HCT116 (cell line): Measurements from ENCODE around the gene CAMK2G.

ENCODE experiments used
- EZH2phosphoT487 ChIP-seq: fragments of 200-600 bp; IDR thresholded peaks from 2 replicates; pipeline ENCODE4 v1.6.1; 2018; ENCODE audit warnings: antibody characterized with exemption, borderline replicate concordance
- JUND ChIP-seq: IDR thresholded peaks from 2 replicates; pipeline ENCODE4 v1.6.1; 2012
- POLR2A ChIP-seq: IDR thresholded peaks from 2 replicates; pipeline ENCODE4 v1.7.0; 2011; ENCODE audit warnings: borderline replicate concordance; ENCODE audit not compliant: insufficient read depth, insufficient read length; ENCODE audit errors: extremely low read depth
- POLR2AphosphoS5 ChIP-seq: IDR thresholded peaks from 2 replicates; pipeline ENCODE4 v1.6.1; 2011; ENCODE audit warnings: mild to moderate bottlenecking, low read depth, low read length, moderate library complexity
- TF ChIP-seq, protein P1 (sequence below): IDR thresholded peaks from 2 replicates; pipeline ENCODE4 v1.6.1; 2012; ENCODE audit warnings: low read depth
- TF ChIP-seq, protein P2 (sequence below), 3 experiments: fragments of 200-600 bp in 1 of 3; sonication (generic) in 1 of 3; IDR thresholded peaks in 2 of 3; conservative IDR thresholded peaks in 1 of 3; 2 replicates each; pipeline ENCODE4 v1.5.1; 2012 to 2017; ENCODE audit warnings: low read depth in 2 of 3, low read length in 2 of 3, antibody characterized with exemption in 1 of 3, borderline replicate concordance in 1 of 3, control low read depth in 1 of 3, mild to moderate bottlenecking in 1 of 3, mixed read lengths in 1 of 3, mixed run types in 1 of 3, moderate library complexity in 1 of 3; ENCODE audit not compliant: insufficient read depth in 1 of 3

DNA sequence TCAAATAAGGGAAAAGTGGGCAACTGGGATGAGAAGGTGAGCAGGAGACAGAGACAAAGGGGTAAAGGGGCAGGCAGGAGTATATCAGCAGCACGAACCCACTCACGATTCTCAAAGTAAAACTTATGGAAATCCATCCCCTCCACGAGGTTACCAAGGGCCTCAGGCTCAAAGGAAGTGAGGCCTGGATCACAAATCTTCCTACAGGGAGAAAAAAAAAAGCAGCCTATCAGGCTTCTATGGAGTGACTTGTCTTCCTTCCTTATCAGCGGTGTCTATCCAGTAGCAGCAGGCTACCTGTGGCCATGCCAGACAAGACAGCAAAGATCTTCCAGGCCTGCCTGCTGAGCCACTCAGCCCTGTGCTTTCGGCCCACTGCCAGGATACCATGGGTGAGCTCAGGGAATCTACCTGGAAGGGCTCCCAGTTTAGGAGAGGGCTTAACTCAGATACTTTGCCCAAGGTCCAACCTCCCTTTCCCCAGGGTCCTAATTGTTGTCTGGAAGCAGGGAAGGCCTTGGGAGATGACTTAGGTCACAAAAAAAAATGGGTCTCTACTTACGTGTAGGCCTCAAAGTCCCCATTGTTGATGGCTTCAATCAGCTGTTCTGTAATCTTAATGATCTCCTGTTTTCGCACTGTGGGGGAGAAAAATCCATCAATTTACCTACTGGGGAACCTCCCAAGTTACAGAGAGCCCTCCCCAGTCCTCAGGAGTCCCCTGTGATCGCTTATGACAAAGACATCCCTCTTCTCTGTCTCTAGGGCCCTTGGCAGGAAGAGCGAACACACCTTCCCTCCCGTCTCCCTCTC lies 57.2 kb downstream of the CAMK2G start:
- TF ChIP-seq POLR2AphosphoS5 (no peak), POLR2A (no peak), EZH2phosphoT487 (no peak), JUND (no peak)
- TF ChIP-seq, protein P1, sequence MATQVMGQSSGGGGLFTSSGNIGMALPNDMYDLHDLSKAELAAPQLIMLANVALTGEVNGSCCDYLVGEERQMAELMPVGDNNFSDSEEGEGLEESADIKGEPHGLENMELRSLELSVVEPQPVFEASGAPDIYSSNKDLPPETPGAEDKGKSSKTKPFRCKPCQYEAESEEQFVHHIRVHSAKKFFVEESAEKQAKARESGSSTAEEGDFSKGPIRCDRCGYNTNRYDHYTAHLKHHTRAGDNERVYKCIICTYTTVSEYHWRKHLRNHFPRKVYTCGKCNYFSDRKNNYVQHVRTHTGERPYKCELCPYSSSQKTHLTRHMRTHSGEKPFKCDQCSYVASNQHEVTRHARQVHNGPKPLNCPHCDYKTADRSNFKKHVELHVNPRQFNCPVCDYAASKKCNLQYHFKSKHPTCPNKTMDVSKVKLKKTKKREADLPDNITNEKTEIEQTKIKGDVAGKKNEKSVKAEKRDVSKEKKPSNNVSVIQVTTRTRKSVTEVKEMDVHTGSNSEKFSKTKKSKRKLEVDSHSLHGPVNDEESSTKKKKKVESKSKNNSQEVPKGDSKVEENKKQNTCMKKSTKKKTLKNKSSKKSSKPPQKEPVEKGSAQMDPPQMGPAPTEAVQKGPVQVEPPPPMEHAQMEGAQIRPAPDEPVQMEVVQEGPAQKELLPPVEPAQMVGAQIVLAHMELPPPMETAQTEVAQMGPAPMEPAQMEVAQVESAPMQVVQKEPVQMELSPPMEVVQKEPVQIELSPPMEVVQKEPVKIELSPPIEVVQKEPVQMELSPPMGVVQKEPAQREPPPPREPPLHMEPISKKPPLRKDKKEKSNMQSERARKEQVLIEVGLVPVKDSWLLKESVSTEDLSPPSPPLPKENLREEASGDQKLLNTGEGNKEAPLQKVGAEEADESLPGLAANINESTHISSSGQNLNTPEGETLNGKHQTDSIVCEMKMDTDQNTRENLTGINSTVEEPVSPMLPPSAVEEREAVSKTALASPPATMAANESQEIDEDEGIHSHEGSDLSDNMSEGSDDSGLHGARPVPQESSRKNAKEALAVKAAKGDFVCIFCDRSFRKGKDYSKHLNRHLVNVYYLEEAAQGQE: no peak
- TF ChIP-seq, protein P2, sequence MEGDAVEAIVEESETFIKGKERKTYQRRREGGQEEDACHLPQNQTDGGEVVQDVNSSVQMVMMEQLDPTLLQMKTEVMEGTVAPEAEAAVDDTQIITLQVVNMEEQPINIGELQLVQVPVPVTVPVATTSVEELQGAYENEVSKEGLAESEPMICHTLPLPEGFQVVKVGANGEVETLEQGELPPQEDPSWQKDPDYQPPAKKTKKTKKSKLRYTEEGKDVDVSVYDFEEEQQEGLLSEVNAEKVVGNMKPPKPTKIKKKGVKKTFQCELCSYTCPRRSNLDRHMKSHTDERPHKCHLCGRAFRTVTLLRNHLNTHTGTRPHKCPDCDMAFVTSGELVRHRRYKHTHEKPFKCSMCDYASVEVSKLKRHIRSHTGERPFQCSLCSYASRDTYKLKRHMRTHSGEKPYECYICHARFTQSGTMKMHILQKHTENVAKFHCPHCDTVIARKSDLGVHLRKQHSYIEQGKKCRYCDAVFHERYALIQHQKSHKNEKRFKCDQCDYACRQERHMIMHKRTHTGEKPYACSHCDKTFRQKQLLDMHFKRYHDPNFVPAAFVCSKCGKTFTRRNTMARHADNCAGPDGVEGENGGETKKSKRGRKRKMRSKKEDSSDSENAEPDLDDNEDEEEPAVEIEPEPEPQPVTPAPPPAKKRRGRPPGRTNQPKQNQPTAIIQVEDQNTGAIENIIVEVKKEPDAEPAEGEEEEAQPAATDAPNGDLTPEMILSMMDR (IDR thresholded peaks at IDR 0.05 in 2 of 3, conservative IDR thresholded peaks at IDR 0.05 in 1 of 3; ENCODE audit: borderline replicate concordance in 1 of 3, insufficient read depth in 1 of 3, low read depth in 2 of 3, low read length in 2 of 3): no peak
